ENCODE measurements around the gene DEFB128.
"Not testable (repeated sequence)": the region's sequence is repeated elsewhere in the genome, so short reads cannot be mapped to it uniquely, and the experiment has no call there.

The DEFB128 gene

DNA sequence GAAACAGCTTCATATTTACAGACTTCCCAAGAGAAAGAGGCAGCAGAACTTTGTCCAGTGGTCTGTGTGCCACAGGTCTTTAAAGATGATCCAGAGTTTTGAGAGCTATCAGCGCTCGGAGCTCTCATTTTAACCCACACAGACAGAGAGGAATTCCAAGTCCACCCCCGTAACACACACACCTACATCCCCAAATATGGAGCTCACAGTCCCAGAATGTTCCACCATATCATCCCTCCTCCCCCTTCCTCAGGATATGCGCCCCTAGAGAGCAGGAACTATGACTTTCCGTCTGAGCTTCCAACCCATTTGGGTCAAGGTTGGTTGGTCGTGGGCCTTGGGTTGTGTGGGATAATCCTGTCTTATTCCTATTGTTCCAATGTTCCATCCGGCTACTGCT is at the start of gene DEFB128:
TSS of gene DEFB128 (minus strand) at position 101 of the 400 bp plus-strand sequence. CDS start at position 13, 88 bp downstream.
- FAIRE-seq (no peak), DNase-seq (ENCODE audit: low spot score) (no peak)

DNA sequence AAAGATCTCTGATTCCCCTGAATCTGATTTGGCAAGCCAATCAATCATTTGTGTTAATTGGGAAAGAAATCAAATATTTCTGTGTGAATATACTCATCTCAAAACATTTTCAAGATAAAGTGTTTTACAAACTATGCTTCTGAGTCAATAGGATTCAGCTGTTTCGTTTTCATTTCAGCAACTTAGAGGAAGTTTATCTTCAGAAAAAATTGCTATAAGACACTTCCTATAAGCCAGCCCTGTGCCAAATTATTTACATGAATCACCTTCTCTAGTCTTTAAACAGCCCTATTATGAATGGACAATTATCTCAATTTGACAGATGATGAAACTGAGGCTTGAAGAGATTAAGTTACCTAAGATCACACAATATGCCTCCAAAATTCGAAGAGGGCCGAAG is 48.4 kb upstream of the DEFB128 start:
- DNase-seq (ENCODE audit: low spot score) (no peak), FAIRE-seq (no peak)

DNA sequence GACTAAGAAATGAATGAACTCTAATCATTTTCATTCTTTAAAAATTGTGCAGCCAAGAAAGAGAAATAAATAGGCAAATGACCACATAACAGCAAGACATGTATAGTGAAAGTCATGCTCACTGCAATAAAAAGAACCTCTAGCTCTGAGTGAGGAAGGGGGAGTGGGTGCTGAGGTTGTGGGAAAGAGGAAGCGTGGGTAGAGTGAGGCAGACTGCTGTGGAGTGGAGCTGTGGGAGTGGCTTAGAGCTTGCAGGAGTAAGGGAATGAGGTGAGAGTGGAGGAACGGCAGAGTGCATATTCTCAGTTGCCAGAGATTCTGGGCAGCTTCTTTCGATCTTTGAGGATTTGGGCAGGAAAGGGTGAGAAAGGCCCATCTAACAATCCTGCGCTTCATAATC is 48.0 kb upstream of the DEFB128 start:
- DNase-seq (ENCODE audit: low spot score) (no peak), FAIRE-seq (no peak)

DNA sequence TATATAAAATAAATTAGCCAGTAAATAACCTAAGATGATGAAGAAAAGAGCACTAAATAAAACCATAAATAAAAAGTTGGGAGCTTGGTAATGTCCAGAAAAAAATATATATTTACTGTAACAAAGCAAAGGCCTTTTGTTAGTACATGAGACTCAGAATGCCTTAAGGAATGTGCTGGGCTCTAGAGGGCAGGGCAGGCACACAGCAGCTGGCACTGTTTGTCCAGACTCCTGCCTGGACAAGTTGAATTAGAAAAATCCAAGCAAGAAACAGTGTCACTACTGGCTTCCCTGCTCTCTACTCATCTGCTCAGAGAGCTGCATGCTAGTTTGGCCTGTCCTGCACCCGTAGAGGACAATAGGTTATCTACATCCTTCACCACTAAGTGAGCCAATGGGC is 46.4 kb upstream of the DEFB128 start:
- DNase-seq (ENCODE audit: low spot score): no peak
- no peak for FAIRE-seq

DNA sequence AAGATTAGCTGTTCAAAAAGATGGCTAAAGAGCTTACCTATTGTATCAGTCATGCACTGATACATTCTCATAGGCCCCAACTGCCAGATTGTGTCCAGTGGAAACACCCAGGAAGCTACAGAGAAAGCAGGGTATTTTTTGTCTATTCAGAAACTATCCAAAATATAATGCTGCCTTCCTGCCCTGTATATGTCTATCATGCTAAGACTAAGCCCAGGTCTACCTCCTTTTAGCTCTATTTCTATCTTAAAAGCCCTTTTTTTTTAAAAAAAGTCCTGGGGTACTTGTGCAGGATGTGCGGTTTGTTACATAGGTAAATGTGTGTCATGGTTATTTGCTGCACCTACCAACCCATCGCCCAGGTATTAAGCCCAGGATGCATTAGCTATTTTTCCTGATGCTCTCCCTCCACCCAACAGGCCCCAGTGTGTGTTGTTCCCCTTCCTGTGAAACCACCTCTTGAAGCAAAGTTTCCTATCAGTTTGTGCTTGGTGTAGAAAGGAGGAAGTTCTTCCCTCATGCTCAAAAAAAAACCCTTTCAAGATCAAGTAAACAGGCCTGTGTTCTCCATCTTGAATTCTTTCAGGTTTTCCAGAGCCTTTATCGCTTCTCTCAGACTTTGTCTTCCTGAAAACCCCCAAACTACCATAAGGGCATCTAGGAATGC is 38.1 kb upstream of the DEFB128 start:
- no peak for DNase-seq (ENCODE audit: low spot score)

DNA sequence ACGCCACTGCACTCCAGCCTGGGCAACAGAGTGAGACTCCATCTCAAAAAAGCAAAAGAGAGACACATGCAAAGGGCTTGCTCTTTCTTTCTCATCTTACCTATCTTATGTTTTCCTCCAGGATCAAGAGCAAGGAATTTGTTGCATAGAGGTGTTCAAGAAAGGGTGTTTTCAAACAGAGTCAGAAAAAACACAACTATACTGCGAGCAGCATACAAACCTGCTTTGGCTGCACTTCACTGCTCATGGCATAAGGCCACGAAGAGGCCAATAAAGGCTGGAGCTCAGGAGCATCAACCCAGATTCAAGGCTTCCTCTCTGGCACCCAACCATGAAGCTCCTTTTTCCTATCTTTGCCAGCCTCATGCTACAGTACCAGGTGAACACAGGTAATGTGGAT is 37.4 kb upstream of the DEFB128 start, which contains the start of gene DEFB129:
TSS of gene DEFB129 (plus strand) at position 301 of the 400 bp plus-strand sequence. CDS start at position 332, 31 bp downstream.
- no peak for FAIRE-seq
- no peak for DNase-seq (ENCODE audit: low spot score)

More for the DNA sequence above, 38.1 kb upstream of the DEFB128 start:
- no peak for FAIRE-seq

DNA sequence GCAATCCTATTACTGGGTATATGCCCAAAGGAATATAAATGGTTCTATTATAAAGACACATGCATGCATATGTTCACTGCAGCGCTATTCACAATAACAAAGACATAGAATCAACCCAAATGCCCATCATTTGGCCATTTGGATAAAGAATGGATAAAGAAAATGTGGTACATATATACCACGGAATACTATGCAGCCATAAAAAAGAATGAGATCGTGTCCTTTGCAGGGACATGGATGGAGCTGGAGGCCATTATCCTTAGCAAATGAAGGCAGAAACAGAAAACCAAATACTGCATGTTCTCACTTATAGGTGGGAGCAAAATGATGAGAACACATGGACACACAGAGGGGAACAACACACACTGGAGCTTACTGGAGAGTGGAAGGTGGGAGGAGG is 36.4 kb upstream of the DEFB128 start:
- not testable (repeated sequence) for FAIRE-seq

DNA sequence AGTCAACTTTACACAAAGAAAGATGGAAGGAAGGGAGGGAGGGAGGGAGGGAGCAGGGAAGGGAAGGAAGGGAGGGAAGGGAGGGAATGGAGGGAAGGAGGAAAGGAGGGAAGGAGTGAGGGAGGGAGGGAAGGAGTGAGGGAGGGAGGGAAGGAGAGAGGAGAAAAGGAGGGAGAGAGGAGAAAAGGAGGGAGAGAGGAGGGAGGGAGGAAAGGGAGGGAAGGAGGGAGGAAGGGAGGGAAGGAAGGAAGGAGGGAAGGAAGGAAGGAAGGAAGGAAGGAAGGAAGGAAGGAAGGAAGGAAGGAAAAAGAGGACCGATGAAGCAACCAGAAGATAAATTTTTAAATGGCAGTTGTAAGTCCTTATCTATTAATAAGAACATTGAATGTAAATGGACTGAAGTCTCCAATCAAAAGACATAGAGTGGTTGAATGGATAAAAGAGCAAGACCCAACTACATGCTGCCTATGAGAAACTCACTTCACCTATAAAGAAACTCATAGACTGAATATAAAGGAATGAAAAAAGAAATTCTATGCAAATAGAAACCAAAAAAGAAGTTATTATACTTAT is 31.8 kb upstream of the DEFB128 start:
- FAIRE-seq (no peak), DNase-seq (ENCODE audit: low spot score) (no peak)

More for the DNA sequence above, 36.4 kb upstream of the DEFB128 start:
- DNase-seq (ENCODE audit: low spot score): not testable (repeated sequence)

DNA sequence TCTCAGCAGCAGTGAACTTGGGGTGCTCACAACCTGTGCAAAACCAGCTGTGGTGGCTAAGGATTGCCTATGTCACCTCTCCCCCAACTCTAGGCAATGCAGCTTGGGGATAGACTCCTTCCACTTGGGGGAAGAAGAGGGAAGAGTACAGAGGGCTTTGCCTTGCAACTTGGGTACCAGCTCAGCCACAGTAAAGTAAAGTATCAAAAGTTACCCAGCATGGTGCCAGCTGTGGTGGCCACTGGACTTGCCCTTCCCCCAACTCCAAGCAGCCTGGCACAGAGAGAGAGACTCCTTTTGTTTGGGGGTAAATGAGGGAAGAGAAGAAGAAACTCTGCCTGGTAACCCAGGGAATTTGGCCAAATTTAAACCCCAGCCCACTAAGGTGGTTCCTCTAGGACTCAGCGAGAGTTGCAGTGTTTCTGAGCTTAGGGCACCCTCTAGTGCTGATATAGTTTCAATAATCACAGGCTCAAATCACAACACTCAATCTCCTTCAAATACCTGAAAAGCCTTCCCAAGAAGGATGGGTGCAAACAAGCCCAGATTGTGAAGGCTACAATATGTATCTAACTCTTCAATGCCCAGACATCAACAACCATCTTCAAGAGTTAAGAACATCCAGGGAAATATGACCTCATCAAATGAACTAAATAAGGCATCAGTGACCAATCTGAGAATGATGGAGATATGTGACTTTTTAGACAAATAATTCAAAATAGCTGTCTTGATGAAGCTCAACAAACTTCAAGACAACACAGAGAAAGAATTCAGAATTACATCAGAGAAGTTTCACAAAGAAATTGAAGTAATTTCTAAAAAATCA is 30.0 kb upstream of the DEFB128 start:
- no peak for FAIRE-seq
- DNase-seq (ENCODE audit: low spot score): peak; percentile 40

DNA sequence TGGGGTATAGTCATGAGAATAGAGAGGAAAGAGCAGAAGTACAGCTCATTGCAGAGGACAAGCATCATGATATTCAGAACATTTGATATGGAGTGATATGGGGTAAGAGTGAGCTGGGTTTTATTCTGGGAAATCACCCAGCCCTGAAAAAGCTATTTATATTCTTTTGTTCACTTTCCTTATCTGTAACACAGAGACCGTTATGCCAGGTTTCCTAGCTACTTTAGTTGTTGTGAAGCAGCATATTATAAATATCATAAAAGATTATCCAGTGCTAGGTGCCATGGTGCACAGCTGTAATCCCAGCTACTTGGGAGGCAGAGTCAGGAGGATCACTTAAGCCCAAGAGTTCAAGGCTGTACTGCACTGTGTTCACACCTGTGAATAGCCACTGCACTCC is 27.8 kb upstream of the DEFB128 start:
- FAIRE-seq (no peak), DNase-seq (ENCODE audit: low spot score) (no peak)

DNA sequence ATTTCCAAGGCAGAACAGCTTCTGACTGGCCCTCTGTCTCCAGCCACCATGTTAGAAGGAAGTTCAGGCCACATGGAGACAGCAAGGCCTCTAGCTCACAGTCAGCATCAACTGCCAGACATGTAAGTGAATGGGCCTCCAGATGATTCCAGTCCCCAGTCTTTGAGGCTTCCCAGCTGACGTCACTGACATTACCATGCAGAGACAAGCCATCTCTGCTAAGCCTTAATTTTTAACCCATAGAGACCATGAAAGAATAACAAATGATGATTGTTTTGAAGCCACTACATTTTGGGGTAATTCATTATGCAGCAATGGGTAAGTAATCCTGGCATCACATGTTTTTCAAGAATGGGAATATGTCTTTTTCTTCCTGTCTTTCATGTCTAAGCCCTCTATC is 26.3 kb upstream of the DEFB128 start:
- DNase-seq (ENCODE audit: low spot score) (no peak), FAIRE-seq (no peak)

DNA sequence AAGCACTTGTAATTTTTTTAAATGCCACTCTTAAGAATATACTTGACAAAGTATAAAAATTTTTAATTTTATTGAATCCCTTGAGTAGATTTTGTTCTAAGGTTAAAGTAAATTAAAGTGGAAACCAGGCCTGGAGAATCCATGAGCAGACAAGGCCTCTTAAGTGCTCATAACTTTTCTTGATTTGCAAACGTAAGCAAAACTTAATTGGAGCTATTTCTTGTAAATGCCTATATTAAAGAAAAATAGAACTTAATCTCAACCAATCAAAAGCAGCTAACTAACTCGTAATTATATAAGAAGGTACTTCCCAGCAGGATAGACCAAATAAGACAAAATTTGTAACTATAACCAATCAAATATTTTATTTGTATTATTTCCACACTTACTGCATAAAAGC is 24.9 kb upstream of the DEFB128 start:
- no peak for DNase-seq (ENCODE audit: low spot score)
- FAIRE-seq: no peak

DNA sequence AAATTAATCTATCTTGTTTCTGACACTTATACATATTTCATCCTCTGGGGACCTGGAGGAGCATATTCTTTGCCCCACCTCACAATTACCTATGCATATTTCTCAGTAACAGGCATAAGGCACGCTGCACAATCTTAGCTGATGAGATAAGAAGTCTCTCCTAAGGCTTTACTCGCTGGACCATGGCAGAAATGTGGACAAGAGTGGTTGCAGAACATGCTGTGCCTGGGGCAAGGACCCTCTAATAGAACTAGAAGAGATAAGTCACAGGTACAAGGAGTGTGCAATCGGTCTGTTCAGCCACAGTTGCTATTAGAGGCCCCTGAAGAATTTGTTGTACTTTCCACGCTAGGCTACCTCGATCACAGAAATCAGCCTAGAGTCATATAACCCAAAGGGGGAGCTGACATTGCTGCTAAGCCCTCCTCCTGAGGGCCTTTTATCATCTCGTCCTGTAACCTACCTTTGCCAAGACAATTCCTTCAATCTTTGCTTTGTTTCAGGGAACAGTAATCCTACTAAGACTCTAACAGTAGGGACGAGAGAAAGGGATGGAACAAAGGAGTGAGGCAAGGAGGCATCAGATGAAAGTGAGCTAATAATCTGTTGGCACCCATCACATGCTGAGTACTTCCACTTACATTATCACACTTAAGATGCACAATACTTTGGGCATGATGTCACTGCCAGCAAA is 21.4 kb upstream of the DEFB128 start:
- FAIRE-seq (no peak), DNase-seq (ENCODE audit: low spot score) (no peak)

DNA sequence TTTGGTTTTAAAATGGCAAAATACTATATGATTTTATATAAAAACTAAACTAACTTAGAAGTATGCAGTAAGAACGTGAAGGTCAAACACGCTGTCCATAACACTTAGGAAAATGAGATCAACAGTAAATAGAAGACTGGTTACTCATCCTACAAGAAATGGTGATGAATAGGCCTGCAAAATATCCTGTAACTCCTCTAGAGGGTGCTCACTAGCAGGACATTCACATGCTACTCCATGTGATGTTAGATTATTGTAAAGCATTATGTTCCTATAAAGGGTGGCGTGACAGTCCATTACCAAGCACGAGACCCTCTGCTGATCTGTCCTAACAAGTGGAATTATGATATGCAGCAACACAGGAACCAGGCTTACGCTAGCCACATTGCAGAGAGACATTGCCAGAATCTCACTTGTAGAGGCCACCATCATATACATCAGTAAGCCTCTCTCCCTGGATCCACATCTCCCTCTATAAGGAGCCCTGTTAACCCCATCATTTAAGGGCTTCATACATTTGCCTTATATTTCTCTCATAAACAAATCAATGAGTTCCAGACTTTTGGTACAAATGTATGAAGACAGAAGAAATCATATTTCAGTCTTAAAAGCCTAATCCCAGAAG is 19.5 kb upstream of the DEFB128 start:
- DNase-seq (ENCODE audit: low spot score): no peak
- FAIRE-seq: no peak

DNA sequence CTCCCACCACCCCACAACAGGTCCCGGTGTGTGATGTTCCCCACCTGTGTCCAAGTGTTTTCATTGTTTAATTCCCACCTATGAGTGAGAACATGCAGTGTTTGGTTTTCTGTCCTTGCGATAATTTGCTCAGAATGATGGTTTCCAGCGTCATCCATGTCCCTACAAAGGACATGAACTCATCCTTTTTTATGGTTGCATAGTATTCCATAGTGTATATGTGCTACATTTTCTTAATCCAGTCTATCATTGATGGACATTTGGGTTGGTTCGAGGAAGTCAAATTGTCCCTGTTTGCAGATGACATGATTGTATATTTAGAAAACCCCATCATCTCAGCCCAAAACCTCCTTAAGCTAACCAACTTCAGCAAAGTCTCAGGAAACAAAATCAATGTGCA is 14.1 kb upstream of the DEFB128 start:
- not testable (repeated sequence) for DNase-seq (ENCODE audit: low spot score); FAIRE-seq

DNA sequence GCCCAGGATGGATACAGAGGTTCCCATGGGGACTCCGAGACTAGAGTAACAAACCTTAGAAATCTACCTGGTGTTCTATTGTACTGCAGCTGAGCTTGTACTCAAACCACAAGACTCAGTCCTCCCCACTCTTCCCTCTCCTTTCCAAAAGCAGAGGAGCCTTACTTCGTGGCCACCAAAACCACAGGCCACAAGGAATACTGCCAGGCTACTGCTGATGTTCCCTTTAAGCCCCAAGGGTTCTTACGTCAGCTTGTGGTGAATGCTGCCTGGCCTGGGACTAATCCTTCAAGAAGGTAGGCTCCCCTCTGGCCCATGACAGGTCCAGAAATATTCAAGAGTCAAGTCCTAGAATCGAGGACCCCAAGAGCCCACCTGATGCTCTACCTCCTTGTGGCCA is 10.5 kb upstream of the DEFB128 start:
- no peak for FAIRE-seq

DNA sequence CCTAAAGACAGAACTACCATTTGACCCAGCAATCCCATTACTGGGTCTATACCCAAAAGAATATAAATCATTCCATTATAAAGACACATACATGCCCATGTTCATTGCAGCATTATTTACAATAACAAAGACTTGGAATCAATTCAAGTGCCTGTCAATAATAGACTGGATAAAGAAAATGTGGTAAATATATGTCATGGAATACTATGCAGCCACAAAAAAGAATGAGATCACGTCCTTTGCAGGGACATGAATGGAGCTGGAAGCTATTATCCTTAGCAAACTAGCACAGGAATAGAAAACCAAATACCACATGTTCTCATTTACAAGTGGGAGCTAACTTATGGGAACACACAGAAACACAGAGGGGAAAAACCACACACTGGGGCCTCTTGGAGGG is 8.7 kb upstream of the DEFB128 start:
- DNase-seq (ENCODE audit: low spot score) (no peak), FAIRE-seq (no peak)

More for the DNA sequence above, 10.5 kb upstream of the DEFB128 start:
- DNase-seq (ENCODE audit: low spot score): no peak

DNA sequence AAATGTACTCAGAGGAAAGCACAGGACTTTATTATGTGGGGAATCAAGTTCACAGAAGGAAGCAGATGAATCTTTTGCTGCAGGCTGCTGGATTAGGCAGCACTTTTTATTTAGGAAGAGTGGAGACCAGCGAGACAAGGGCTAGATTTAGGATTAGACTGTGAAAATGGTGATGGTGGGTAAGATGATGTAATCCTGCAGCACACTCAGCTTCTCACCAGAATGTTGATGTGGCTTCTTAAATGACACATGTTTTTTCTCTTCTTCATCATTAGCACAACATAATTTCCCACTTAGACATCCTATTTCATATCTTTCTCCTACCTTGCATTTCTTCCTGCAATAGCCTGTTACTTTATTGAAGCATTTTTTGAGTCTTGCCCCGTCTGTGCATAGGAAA is 1.8 kb downstream of the DEFB128 start:
- no peak for FAIRE-seq
- no peak for DNase-seq (ENCODE audit: low spot score)

DNA sequence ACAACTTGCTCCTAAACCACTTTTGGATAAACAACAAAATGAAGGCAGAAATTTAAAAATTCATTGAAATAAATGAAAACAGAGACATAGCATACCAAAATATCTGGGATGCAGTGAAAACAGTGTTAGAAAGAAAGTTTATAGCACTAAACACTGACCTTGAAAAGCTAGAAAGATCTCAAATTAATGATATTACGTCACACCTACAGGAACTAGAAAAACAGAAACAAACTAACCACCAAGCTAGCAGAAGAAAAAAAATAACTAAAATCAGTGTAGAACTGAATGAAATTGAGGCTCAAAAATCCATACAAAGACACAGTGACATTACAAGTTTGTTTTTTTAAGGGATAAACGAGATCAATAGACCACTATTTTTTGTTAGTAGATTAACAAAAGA is 5.2 kb downstream of the DEFB128 start:
- no peak for DNase-seq (ENCODE audit: low spot score)
- FAIRE-seq: no peak

DNA sequence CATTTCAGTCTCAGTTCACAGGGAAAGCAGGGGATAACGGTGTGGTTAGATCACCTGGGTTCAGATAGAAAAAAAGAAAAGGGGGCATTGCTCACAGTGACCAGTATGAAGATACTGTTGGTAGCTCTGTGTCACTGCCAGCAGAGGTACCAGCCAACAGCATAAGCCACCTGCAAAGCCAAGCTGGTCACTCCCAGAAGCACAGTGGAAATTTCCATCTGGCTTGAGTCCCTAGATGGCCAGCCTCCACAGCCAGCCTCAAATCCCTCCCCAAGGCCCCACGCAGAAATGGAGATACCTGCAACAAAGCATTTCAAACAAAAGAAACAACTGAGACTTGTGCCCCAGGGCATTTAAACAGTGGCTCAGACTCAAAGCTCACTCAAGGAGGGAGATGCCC is 20.6 kb downstream of the DEFB128 start:
- FAIRE-seq (no peak), DNase-seq (ENCODE audit: low spot score) (no peak)

DNA sequence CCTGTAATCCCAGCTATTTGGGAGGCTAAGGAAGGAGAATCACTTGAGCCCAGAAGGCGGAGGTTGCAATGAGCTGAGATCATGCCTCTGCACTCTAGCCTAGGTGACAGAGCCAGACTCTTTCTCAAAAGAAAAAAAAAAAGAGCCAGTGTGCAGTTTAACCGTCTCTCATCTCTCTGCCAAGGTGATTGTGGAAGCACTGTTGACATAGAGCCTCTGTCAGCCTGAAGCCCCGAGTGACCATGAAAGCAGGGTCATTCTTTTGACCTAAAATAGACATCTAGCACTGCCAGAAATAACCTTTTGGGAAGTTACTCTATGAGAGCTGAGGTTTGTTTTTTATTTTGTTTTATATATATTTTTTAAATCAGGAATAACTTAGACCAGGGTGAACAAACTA is 24.9 kb downstream of the DEFB128 start:
- no peak for FAIRE-seq
- no peak for DNase-seq (ENCODE audit: low spot score)

Measured in urothelium cell line (cell line).